22Rv1 (cell line): ENCODE data around the gene RASSF8.

ENCODE experiments used
- ZFX ChIP-seq: fragments of 450-650 bp; IDR thresholded peaks from 2 replicates; pipeline ENCODE4 v1.6.1; 2017; ENCODE audit warnings: antibody characterized with exemption, borderline replicate concordance
- TF ChIP-seq, protein P1 (sequence below): fragments of 450-650 bp; IDR thresholded peaks from 2 replicates; pipeline ENCODE4 v1.5.1; 2017; ENCODE audit warnings: mild to moderate bottlenecking

DNA sequence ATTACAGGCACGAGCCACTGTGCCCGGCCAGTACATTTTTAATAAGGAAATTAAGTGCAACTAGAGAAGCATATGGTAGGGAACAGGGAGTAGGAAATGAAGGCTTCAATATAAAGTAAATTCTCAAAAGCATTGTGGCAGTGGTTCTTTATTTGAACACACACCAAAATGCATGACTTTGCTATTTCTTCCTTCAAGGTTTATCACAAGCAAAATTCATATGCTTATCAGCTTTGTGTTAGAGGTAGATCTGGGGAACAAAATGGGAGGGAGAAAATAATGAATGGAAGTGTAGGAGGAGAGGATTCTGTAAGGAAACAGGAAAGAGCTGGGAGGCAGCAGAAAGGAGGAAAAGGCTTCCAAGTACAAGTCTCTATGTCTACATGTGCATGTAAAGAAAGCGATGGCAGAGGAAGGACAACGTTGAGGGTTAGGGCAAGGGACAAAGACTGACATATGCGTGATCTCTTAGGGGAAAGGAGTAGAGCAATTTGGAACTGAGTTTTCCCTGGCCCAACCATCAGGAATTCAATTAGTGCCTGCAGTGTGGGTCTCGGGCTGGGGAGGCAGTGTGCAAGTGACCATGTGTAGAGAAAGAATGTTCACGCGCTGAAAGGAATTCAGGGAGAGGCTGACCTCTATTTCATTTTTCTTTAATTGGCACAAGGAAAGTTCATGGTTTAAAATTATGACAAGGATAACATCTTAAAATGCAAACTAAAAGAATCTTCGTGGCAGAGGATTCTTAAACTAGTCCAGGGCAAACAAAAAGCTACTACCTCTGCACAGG, 22.9 kb upstream of the RASSF8 start:
- TF ChIP-seq, protein P1, sequence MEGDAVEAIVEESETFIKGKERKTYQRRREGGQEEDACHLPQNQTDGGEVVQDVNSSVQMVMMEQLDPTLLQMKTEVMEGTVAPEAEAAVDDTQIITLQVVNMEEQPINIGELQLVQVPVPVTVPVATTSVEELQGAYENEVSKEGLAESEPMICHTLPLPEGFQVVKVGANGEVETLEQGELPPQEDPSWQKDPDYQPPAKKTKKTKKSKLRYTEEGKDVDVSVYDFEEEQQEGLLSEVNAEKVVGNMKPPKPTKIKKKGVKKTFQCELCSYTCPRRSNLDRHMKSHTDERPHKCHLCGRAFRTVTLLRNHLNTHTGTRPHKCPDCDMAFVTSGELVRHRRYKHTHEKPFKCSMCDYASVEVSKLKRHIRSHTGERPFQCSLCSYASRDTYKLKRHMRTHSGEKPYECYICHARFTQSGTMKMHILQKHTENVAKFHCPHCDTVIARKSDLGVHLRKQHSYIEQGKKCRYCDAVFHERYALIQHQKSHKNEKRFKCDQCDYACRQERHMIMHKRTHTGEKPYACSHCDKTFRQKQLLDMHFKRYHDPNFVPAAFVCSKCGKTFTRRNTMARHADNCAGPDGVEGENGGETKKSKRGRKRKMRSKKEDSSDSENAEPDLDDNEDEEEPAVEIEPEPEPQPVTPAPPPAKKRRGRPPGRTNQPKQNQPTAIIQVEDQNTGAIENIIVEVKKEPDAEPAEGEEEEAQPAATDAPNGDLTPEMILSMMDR: no peak
- TF ChIP-seq ZFX: no peak
